ENCODE results near the gene XPC.

The XPC gene

DNA sequence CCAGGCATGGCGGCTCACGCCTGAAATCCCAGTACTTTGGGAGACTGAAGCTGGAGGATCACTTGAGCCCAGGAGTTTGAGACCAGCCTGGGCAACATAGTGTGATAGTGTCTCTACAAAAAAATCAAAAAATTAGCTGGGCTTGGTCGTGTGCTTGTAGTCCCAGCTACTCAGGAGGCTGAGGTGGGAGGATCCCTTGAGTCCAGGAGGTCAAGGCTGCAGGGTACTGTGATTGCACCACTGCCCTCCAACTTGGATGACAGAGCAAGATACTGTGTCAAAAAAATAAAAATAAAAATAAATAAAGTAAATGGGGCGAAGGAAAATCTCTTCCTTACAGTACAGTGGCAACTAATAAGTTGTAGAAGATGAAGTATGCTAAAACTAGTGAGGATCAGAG, 29.8 kb upstream of the XPC start:
- no peak for DNase-seq (ENCODE audit: low read depth)

DNA sequence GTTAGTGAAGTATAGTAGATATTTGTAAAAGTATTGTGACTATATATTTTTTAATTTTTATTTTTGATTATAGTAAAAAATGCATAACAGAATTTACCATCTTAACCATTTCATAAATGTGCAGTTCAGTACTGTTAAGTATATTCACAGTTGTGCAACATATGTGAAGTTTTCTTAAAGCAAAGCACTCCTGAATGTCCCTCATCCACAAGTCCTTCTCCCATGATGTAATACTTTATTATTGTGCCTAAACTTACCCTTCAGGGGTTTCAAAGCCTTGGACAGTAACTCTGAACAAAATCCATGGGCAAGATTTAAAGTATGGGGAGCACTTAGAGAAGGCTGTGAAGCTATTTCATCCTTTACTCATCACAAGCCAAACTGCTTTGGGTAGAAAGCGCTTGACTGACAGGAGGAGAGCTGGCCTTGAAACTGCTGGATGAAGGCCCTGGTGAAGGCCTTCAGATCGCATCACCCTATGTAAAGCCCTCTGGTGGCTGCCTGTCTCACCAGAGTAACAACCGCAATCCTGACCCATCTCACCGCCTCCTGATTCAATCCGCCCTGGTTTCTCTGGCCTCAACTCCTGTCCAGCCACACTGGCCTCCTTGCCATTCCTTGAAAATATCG, 28.3 kb upstream of the XPC start:
- DNase-seq (ENCODE audit: low read depth), result peak; percentile 28

DNA sequence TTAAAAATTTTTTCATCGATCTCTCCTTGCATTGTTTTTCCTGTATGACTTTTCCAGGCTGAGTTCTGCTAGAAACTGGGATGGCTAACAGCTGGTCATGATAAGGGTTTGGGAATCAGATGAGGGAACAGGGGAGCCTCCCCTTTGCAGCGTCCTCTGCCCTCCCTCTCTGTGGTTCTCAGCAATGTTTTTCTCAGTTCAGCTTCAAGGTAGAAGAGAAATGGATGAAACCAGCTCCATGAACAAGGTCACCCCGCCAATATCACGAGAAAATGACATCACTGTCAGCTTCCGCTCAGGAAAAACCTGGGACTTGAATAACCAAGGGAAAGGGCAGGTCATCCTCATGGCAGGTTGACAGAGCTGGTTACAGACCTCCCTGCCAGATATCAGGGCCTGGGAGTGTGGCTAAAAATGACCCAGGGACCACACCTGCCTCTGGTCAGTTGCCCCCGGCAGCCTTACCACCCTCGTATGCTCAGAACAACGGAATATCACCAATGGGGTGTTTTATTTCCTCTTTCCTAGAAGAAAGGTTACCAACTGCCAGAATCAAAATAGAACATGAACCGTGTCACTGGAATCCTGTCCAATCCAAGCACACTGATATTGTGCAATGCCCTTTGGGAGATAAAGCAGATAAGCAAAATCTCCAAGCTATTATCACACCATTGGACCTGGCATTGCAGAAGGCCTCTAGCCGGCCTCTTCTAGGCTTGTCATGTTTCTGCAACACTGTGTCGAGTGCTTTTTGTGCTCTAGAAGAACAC, 26.3 kb upstream of the XPC start:
- DNase-seq (ENCODE audit: low read depth), result peak; percentile 93

DNA sequence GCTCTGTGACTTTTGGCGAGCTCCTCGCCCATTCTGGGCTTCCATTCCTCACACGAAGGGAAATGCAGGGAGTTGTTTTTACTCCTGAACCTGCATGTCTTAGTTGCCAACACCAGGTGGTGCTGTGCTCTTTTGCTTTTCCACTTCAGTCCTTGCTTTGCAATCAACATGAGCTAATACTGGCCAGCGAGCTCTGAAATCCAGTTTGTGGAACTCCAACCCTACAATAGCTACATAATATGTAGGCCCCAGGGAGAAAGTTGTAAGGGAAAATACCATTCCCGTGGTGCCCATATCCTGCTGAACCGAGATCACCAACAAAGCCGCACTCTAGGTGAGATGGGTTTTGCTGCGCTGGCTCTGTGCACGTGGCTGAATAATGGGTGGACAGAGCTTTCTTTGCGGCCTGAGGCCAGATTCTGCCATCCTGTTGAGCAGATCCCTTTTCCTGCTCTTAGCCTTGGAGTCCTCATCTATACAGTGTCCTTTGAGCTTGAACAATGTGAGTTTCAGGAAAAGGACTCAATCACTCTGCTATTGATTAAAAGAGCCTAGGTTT, 25.2 kb upstream of the XPC start:
- DNase-seq (ENCODE audit: low read depth), result peak; percentile 84

DNA sequence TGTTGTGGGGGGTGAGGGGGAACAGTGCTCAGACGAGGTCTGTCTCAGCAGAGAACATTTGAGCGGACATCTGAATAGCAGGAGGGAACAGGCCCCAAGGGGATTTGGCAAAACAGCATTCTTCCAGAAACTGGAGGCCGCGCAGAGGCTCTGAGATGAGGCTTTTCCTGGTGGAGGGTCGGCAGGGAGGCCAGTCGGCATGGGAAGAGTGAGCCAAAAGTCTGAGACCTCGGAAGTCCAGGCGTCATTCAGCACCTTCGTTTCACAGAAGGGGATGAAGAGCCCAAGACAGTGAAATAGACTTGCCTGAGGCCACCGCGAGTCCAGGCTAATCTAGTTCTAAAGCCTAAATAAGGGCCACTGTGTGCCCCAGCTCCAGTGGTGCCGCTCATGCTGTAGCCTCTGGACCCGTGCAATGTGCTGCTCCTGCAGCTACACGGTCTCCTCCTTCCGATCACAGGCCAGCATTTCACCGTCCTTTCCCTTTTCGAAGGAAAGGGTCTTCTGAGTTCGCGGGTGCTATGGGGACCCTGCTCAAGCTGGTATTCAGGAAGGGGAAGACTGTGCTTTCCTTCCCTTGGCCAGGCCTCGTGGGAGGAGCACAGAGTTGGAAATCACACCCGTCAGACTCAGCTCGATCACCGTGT, 24.6 kb upstream of the XPC start:
- DNase-seq (ENCODE audit: low read depth), result no peak

DNA sequence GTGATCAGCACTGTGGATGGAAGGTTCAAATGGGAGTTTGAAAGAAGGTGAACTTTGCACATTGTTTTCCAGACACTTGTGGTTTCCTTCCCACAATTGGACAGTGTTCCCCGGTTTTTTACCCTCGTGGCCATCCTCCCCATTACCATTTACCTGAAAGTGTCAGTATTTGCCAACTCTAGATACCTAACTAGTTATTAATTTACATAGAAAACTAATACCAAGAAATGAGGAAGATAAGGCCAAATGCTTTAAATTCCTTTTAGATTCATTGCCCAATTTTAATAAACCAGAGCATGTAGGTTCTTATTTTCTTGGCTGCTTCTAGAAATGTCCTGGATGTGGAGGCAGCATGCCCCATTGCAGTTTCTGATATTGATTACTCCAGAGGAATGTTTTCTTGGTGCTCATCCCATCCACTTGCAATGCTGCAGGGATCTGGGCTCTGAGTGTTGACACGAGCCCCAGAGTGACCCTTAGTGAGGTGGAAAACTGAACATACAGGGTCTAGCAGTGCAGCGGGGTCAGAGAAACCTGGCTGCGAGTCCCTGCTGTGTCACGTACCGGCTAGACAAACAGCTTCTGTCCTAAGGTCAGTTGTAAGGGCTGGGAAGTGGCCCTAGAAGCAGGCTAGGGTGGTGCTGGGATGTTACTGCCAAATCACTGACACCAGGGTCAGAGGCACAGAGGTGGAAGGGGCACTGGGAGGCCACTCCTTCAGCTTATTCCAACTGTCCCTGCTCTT, 23.7 kb upstream of the XPC start:
- no peak for DNase-seq (ENCODE audit: low read depth)

DNA sequence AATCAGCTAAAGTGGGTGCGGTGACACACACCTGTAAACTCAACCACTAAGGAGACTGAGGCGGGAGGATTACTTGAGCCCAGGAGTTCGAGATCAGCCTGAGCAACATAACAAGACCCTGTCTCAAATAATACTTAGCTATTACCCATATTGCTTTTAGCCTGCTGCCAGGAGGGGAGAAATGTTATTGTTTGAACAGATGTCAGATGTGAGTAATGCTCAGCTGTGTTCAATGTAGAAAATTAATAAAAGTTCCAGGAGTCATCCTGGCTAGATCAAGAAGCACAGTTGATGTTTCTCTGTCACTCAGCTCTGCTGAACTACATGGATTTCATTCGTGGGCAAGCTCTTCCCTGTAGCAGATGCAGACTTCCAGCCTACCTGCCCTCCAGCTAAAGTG, 22.4 kb upstream of the XPC start:
- DNase-seq (ENCODE audit: low read depth), result no peak

DNA sequence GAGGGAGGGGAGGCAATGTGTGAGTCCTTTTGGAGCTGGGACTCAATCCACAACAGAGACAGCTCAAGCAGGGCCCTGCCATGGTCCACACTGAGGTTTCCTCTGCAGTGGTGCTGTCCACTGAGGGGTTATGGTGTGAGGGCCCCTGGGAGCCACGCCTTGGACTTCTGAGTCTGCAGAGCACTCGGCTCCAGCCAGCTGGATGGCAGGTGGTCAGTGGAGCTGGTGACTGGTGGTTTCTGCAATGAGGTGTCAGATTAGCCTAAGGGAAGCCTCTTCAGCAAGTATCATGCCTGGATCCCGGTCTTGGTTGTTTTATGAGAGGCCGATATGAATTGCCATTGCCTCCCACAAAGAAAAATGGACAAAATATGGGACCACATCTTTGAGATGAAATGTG, 21.9 kb upstream of the XPC start:
- DNase-seq (ENCODE audit: low read depth), result no peak

DNA sequence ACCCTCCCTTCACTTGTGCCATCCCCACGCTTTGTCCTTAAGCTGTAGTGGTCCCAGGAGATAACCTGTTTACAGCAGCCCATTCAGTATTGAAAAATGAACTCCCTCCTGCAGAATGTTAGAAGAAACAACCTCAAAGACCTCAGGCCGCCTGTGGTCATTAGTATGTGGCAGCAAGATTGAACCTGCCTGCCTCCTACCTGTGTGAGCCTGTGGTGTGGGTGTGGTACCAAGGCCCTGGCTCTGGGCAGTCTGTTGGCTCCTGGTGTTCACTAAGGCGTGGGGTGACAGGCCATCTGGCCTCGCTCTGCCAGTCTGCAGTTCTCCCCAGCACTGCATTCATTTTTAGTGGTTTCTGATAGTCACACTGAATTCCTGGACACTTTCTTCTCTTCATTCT, 21.2 kb upstream of the XPC start:
- no peak for DNase-seq (ENCODE audit: low read depth)

DNA sequence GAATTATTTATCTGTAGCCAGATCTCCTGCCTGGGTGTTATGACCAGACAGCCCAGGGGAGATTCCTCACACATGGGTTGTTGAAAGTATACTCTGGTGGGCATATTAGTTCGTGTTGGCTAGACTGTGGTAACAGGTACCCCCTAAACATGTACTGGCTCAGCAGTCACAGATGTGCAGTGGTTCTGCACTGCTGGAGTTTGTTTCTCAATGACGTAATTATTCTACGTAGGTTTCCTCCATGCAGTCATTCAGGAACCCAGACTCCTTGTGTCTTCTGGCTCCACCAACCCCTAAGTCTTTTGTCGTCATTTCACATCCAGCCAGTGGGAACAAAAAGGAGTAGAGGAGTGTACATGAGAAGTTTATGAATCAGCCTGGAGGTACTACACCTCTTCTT, 16.5 kb upstream of the XPC start:
- DNase-seq (ENCODE audit: low read depth), result no peak

DNA sequence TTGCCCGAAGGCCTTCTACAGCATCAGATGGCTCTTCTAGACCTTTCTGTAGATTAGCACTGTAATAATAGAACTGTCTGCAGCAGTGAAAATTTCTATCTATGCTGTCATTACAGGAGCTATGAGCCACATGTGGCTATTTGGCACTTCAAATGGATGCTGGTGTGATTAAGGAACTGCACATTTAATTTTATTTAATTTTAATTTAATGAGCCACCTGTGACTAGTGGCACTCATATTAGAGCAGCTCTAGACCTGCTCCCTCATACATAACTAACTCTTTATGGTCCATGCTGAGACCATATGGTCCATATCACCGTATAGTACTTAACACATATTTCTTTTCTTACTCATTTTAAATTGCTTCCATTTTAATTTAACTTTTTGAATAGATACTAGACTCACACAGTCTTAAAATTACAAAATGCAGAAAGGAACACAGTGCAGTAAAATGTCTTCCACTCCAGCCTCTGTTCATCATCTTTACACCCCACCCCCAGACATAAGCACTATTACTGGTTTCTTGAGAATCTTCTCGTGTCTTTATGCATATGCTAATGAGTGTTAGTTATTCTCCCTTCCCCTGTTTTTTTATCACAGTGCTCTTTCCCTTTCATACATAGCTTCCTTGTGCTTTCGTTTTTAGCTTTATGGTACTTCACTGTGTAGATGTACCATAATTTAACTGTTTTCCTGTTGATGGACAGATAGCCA, 9.8 kb upstream of the XPC start:
- no peak for DNase-seq (ENCODE audit: low read depth)

DNA sequence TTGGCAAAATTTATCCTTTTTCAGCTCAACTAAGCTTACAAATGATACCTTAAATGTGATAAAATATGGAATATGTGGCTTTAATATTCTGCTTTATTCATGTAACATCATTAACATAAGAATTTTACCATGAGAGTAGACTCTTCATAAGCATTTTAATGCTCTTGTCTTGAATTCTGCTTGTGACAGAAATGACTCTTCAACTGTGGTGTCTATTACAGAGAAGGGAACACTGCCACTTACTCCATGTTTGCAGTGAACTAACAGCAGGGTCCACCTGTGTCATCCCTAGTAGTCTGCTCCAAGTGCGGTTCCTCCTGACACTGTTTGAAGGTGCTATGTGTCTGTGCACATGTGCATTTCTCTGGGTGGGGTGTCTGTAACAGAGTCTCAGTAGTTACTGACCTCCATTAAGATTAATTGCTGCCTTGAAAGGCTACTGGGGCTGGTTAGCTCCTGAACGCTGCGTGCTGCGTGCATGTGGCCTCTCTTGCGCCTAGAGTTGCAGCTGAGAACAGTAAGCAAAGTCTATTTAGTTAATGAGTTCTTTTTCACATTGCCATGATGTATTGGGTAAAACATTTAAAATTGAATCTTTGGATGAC, 8.6 kb upstream of the XPC start:
- no peak for DNase-seq (ENCODE audit: low read depth)

DNA sequence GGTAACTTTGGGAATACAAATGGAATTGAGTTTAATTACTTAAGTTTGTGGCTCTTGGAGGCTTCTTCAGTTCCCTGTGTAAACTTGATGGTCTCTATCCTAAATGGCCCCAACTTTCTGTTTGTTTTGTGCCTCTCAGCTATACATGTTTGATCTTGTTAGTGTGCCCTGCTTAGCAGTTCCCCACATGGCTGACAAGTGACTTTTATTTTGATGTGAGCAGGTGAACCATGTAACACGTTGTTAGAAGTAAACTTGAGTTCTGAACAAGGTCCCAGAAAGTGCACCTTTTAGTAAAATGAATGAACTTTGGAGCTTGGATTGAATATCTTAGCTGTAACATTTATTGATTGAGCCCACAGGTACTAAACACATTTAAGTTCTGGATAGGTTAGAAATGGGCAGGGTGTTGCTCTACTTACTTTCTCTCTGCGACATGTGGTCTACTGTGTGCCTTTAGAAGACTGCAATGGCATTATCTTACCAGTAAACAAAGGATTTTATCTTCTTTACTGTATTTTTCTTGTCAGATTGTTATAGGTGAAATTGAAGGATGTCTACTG, 4.7 kb upstream of the XPC start:
- DNase-seq (ENCODE audit: low read depth), result no peak

DNA sequence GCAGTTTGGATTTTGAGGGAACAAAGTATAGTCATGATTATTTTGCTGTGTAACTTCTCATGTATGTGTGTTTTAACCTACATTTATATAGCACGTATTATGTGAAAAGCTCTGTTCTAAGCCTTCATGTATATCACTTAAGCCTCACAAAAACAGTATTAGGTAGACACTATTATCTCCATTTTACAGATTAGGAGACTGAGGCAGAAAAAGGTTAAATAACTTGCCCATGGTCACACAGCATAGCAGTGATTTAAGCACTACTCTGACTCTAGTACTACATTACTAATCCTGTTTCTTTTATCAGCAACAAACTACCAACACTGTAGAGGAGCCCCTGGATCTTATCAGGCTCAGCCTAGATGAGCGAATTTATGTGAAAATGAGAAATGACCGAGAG, 2.9 kb upstream of the XPC start:
- no peak for DNase-seq (ENCODE audit: low read depth)

DNA sequence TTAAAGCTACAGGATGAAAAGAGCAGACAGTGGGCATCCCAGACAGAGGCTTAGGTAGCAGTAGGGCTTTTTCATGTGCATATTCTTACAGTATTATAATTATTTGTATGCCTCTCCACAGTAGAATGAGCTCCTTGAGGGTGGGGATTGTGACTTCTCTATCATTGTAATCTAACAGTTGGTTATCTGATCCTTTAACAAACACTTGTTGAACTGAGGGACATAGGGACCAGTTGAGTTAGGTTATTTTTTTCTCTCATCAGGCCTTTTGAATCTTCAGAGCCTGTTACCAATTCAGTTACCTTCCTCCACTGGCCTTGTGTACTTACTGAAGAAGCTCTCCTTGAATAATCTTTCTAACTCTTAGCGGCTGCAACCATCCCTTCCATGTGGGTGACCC, 1.4 kb upstream of the XPC start:
- DNase-seq (ENCODE audit: low read depth), result no peak

DNA sequence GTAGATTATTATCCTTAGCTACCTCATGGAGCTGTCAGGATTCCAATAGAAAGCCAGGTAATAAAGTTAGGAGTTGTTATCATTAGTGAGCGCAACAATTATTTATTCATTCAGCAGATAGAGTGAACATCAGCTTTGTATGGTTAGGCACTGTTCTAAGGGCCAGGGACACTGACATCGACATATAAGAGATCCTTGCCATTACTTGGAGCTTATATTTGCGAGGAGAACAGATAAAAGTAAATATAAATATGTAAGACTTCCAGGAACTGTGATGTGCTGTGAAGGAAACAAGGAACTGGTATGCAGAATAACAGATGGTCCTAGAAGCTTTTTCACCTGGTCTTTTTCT, 689 bp upstream of the XPC start:
- no peak for DNase-seq (ENCODE audit: low read depth)

DNA sequence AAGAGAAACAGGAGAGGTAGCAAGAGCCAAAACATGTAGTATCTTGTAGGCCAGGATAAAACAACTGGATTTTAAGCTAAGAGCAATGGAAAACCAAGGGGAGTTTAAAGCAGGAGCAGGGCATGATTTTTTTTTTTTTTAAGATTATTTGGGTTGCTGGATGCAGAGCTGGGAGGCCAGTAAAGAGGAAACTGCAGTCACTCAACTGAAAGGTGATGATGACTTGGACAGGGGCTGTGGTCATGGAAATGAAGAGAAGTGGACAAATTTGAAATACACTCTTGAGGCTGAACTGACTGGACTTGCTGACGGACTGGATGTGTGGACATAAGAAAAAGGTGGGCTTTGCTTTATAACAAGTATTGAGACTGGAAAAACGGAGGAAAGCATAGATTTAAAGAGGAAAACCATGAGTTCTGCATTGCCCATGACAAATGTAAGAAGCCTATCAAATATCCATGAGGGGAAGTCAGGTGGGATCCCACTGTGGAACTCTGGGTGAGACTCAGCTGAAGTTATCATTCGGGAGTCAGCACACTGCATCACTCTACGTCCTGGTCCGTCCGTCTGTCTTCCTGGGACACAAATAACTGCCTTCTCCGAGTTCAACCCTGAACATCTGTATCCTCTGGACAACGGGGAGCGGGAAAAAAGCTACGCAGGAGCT, 688 bp downstream of the XPC start:
- peak; percentile 42 for DNase-seq (ENCODE audit: low read depth)

DNA sequence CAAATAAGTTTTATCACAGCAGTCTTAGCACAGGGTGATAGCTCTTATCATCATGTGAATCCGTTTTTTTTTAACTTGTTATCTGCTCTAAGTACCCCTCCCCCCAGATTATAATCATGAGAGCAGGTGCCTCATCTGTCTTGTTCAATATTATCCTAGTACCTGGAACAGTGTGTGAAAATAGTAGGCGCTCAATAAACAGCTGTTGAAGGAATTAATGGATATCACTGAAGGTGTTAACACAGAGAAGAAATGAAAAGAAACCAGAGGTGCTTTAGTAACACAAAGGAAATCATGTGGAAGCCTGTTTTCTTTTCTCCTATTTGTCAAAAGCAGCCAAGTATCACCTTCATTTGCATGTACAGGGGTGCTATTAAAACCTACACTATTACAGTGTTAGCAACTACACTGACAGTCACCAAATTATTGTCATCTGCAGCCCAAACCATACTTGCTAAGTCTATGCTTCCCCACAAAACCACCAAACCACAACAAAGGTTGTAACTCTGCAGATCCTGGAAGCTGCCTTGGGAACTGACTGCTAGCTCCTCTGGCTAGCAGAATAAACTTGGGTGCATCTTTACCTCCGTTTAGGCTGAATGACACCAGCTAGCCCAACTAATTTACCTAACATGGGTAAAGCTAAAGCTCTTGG, 2.9 kb downstream of the XPC start:
- DNase-seq (ENCODE audit: low read depth), result no peak

DNA sequence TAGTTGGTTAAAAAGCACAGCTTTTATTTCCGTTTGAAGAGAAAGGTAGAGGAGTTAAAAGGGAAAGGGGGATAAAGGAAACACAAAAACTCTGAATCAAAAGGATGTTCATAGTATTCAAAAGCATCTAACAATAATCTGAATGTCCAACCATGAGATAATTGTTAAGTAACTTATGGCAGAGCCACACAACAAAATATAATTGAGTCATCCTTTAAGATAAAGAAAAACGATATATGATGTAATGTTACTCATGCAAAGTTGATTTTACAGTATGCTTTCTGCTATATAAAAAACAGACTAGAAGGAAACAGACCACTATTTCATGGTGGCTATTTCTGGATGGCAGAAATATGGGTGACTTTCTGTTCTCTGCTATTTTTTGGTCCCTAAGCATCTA, 3.9 kb downstream of the XPC start:
- DNase-seq (ENCODE audit: low read depth), result peak; percentile 45

DNA sequence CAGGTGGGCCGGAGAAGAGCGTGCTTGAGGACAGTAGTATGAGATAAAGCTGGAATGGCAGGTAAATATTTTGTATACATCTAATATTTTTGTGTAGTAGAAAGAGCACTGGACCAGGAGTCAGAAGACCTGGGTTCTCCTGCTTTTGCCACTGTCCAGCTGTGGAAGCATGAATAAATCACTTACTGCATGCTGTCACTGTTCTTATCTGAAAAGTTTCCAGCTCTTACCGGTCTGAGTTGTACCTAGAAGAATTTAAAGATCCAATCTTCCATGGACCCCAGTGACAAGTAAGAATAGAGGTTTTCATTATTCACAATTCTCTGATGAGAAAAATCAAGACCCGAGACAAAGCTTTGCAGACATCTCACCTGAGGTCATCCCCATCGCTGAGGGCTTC, 5.9 kb downstream of the XPC start:
- no peak for DNase-seq (ENCODE audit: low read depth)
